ENCODE data around the gene NUDT21.

GRCh38 chr16:56409195-56409594, 41.9 kb downstream of the NUDT21 start:
- TF ChIP-seq ZNF274 (IDR thresholded peaks at IDR 0.05; ENCODE audit: low read depth, low read length) = no peak
- no peak for TF ChIP-seq YY1 (IDR thresholded peaks at IDR 0.05; ENCODE audit: insufficient read depth, insufficient read length)
- TF ChIP-seq SUZ12 (IDR thresholded peaks at IDR 0.05; ENCODE audit: extremely low read depth, insufficient read depth, insufficient read length) = no peak
